Neuronal stem cell (in vitro differentiated cells): ENCODE measurements around the gene PTPN20.
"Not testable (repeated sequence)": the region's sequence is repeated elsewhere in the genome, so short reads cannot be mapped to it uniquely, and the experiment has no call there.

Experiments
- DNase-seq: peaks from one replicate; pipeline ENCODE4 v3.0.0-alpha.2; 2013; ENCODE audit warnings: low spot score
- H2AFZ ChIP-seq: one replicate; pipeline ENCODE4 v1.6.1; 2013; ENCODE audit warnings: mild to moderate bottlenecking, low read length, inconsistent platforms
- H2AK5ac ChIP-seq: 2 replicates; pipeline ENCODE4 v1.6.1; 2013; ENCODE audit warnings: low read depth, mild to moderate bottlenecking, inconsistent platforms, low read length, moderate library complexity, mixed read lengths
- H2BK120ac ChIP-seq: 2 replicates; pipeline ENCODE4 v1.6.1; 2013; ENCODE audit warnings: low read depth, mild to moderate bottlenecking, inconsistent platforms, low read length, moderate library complexity, mixed read lengths
- H2BK12ac ChIP-seq: one replicate; pipeline ENCODE4 v1.6.1; 2013; ENCODE audit warnings: low read length, inconsistent platforms
- H2BK15ac ChIP-seq: 2 replicates; pipeline ENCODE4 v1.6.1; 2013; ENCODE audit warnings: mild to moderate bottlenecking, low read length, inconsistent platforms, mixed read lengths
- H2BK5ac ChIP-seq: one replicate; pipeline ENCODE4 v1.6.1; 2013; ENCODE audit warnings: inconsistent platforms, mild to moderate bottlenecking, low read length, moderate library complexity
- H3K14ac ChIP-seq: one replicate; pipeline ENCODE4 v1.6.1; 2013; ENCODE audit warnings: low read length, inconsistent platforms
- H3K18ac ChIP-seq: 2 replicates; pipeline ENCODE4 v1.6.1; 2013; ENCODE audit warnings: low read length, inconsistent platforms
- H3K23ac ChIP-seq: 2 replicates; pipeline ENCODE4 v1.6.1; 2013; ENCODE audit warnings: low read depth, mild to moderate bottlenecking, mixed read lengths, low read length, inconsistent platforms; ENCODE audit not compliant: poor library complexity
- H3K27ac ChIP-seq: replicated peaks from 3 replicates; pipeline ENCODE4 v1.5.1; 2013; ENCODE audit warnings: low read length, inconsistent platforms
- H3K27me3 ChIP-seq, 3 experiments: 2 replicates each; pipeline ENCODE4 v1.6.1; 2013; ENCODE audit warnings: low read length in 3 of 3, mild to moderate bottlenecking in 2 of 3, inconsistent platforms in 1 of 3, low read depth in 1 of 3, mixed read lengths in 1 of 3, moderate library complexity in 1 of 3; ENCODE audit not compliant: control insufficient read depth in 3 of 3, insufficient read depth in 3 of 3
- H3K36me3 ChIP-seq, 2 donors: replicated peaks in 1 of 2; 2 replicates each; pipeline ENCODE4 v1.6.1; 2013; ENCODE audit warnings: low read length in 2 of 2; ENCODE audit not compliant: control insufficient read depth in 2 of 2, insufficient read depth in 2 of 2
- H3K4ac ChIP-seq: 2 replicates; pipeline ENCODE4 v1.6.1; 2013; ENCODE audit warnings: inconsistent platforms, mild to moderate bottlenecking, low read length, moderate library complexity
- H3K4me1 ChIP-seq, 2 donors: 1 replicate in 1 of 2; 2 replicates in 1 of 2; pipeline ENCODE4 v1.6.1; 2013; ENCODE audit warnings: low read length in 2 of 2, low read depth in 1 of 2; ENCODE audit not compliant: control insufficient read depth in 2 of 2, insufficient read depth in 1 of 2
- H3K4me2 ChIP-seq: one replicate; pipeline ENCODE4 v1.6.1; 2013; ENCODE audit warnings: mild to moderate bottlenecking, low read length, inconsistent platforms; ENCODE audit not compliant: insufficient read depth, poor library complexity, severe bottlenecking
- H3K4me3 ChIP-seq, 2 donors: 2 replicates each; pipeline ENCODE4 v1.5.1; 2013; ENCODE audit warnings: low read length in 2 of 2, mild to moderate bottlenecking in 2 of 2, inconsistent platforms in 1 of 2, moderate library complexity in 1 of 2
- H3K79me1 ChIP-seq: one replicate; pipeline ENCODE4 v1.6.1; 2013; ENCODE audit warnings: low read depth, mild to moderate bottlenecking, inconsistent platforms, low read length, moderate library complexity
- H3K9ac ChIP-seq: one replicate; pipeline ENCODE4 v1.6.1; 2013; ENCODE audit warnings: mild to moderate bottlenecking, low read depth, low read length, inconsistent platforms; ENCODE audit not compliant: poor library complexity
- H3K9me3 ChIP-seq, 2 donors: replicated peaks in 1 of 2; 2 replicates each; pipeline versions ENCODE3 to v1.6.1; 2013; ENCODE audit warnings: low read length in 2 of 2, mild to moderate bottlenecking in 2 of 2, inconsistent platforms in 1 of 2, low read depth in 1 of 2, mixed read lengths in 1 of 2, moderate library complexity in 1 of 2; ENCODE audit not compliant: control insufficient read depth in 2 of 2, insufficient read depth in 1 of 2
- H4K8ac ChIP-seq: one replicate; pipeline ENCODE4 v1.6.1; 2013; ENCODE audit warnings: low read depth, mild to moderate bottlenecking, inconsistent platforms, low read length, moderate library complexity
- H4K91ac ChIP-seq: one replicate; pipeline ENCODE4 v1.6.1; 2013; ENCODE audit warnings: low read length, low read depth, mild to moderate bottlenecking, inconsistent platforms; ENCODE audit not compliant: poor library complexity
- WGBS, 2 donors: extraction: QIAGEN DNeasy Blood & Tissue Kit; methylation state at CpG; one replicate each; pipeline ENCODE4 v1.1.7; 2013; ENCODE audit warnings: missing lambda C conversion rate in 2 of 2, mixed read lengths in 1 of 2; ENCODE audit not compliant: insufficient read length in 2 of 2, insufficient replicate concordance in 1 of 2; ENCODE audit errors: extremely low coverage in 2 of 2; 5-methylcytosine and 5-hydroxymethylcytosine counted together

The PTPN20 gene

GRCh38 chr10:46922498-46922897 is 11.3 kb downstream of the PTPN20 start:
- no CpG with 5 or more reads among the region's 2 CpGs for WGBS, 2 donors
- H4K8ac ChIP-seq, H2BK15ac ChIP-seq: not testable (repeated sequence)

GRCh38 chr10:46925156-46925555 is 13.9 kb downstream of the PTPN20 start:
- H2AFZ ChIP-seq, H2BK120ac ChIP-seq, H3K18ac ChIP-seq, H3K9me3 ChIP-seq, H3K9ac ChIP-seq, H3K79me1 ChIP-seq, H3K14ac ChIP-seq, H2AK5ac ChIP-seq, DNase-seq, H2BK15ac ChIP-seq, H3K4ac ChIP-seq, H3K23ac ChIP-seq, H4K8ac ChIP-seq, H2BK5ac ChIP-seq, H3K4me2 ChIP-seq, H3K27ac ChIP-seq, H2BK12ac ChIP-seq, H3K4me3 ChIP-seq, H3K27me3 ChIP-seq, H3K4me1 ChIP-seq, H4K91ac ChIP-seq, H3K36me3 ChIP-seq: not testable (repeated sequence)
- no CpG with 5 or more reads among the region's 2 CpGs for WGBS, 2 donors

More at GRCh38 chr10:46922498-46922897, 11.3 kb downstream of the PTPN20 start:
- H3K27me3 ChIP-seq, H3K36me3 ChIP-seq, H2AK5ac ChIP-seq, H3K9me3 ChIP-seq, H2BK12ac ChIP-seq, H3K4ac ChIP-seq, H2BK120ac ChIP-seq, H4K91ac ChIP-seq, H3K23ac ChIP-seq, H3K4me1 ChIP-seq, H2BK5ac ChIP-seq, H3K79me1 ChIP-seq, H2AFZ ChIP-seq, H3K18ac ChIP-seq, H3K27ac ChIP-seq, DNase-seq, H3K4me3 ChIP-seq, H3K14ac ChIP-seq, H3K9ac ChIP-seq, H3K4me2 ChIP-seq: not testable (repeated sequence)

GRCh38 chr10:46925853-46926252 is 14.6 kb downstream of the PTPN20 start:
- H2BK15ac ChIP-seq, H3K18ac ChIP-seq, H2AK5ac ChIP-seq, H3K36me3 ChIP-seq, H3K9ac ChIP-seq, H3K27me3 ChIP-seq, DNase-seq, H3K4me3 ChIP-seq, H2BK5ac ChIP-seq, H3K27ac ChIP-seq, H3K79me1 ChIP-seq, H3K23ac ChIP-seq, H3K4me1 ChIP-seq, H2BK12ac ChIP-seq, H4K8ac ChIP-seq, H3K14ac ChIP-seq, H4K91ac ChIP-seq, H2AFZ ChIP-seq, H2BK120ac ChIP-seq, H3K4ac ChIP-seq, H3K9me3 ChIP-seq, H3K4me2 ChIP-seq: not testable (repeated sequence)
- WGBS, 2 donors, result no CpG with 5 or more reads among the region's 2 CpGs

GRCh38 chr10:46928810-46929209 is 17.6 kb downstream of the PTPN20 start:
- H2BK120ac ChIP-seq, H2BK15ac ChIP-seq: not testable (repeated sequence)

More at GRCh38 chr10:46928810-46929209, 17.6 kb downstream of the PTPN20 start:
- not testable (repeated sequence) for H3K36me3 ChIP-seq, H3K4me3 ChIP-seq, H3K4me2 ChIP-seq, H3K79me1 ChIP-seq, H4K8ac ChIP-seq, H3K4ac ChIP-seq, H2BK5ac ChIP-seq, H3K9ac ChIP-seq, H3K27ac ChIP-seq, H3K27me3 ChIP-seq, H3K14ac ChIP-seq, H3K23ac ChIP-seq, H2BK12ac ChIP-seq, H3K18ac ChIP-seq, H2AK5ac ChIP-seq, H4K91ac ChIP-seq, H3K9me3 ChIP-seq, H2AFZ ChIP-seq, H3K4me1 ChIP-seq, DNase-seq
